DMS153 treated with DMSO at 0.1 percent for 48 hours (cell line): ENCODE results near the gene FZR1.
A peak's percentile ranks its signal among the peaks of the same experiment; 100 is the strongest.
"Not testable (repeated sequence)": the region's sequence is repeated elsewhere in the genome, so short reads cannot be mapped to it uniquely, and the experiment has no call there.

Experiments used
- DNase-seq: peaks from one replicate; lab custom pipeline; 2025; ENCODE audit not compliant: unreplicated experiment; lab: John Stamatoyannopoulos, UW

FZR1 gene

GRCh38 chr19:3494051-3494450 lies 12.1 kb upstream of the FZR1 start:
- no peak for DNase-seq

- no peak for DNase-seq
Observed at GRCh38 chr19:3494559-3494958, 11.6 kb upstream of the FZR1 start.

- DNase-seq, result no peak
Observed at GRCh38 chr19:3496392-3497273, 9.5 kb upstream of the FZR1 start.

GRCh38 chr19:3497757-3498520 lies 8.2 kb upstream of the FZR1 start:
- no peak for DNase-seq

GRCh38 chr19:3499738-3500428 lies 6.2 kb upstream of the FZR1 start:
- no peak for DNase-seq

- peak; percentile 88 for DNase-seq
Observed at GRCh38 chr19:3500429-3501101, 5.5 kb upstream of the FZR1 start, which contains the start of gene DOHH. Gene DOHH, minus strand, starts transcription at chr19:3500674. Its CDS starts 3,860 bp downstream, at chr19:3496814.

- DNase-seq, result no peak
Observed at GRCh38 chr19:3501780-3502179, 4.3 kb upstream of the FZR1 start.

GRCh38 chr19:3503036-3503572 lies 3.0 kb upstream of the FZR1 start:
- DNase-seq, result no peak

- no peak for DNase-seq
Observed at GRCh38 chr19:3504735-3505134, 1.4 kb upstream of the FZR1 start.

GRCh38 chr19:3506384-3507340 lies 551 bp downstream of the FZR1 start:
- no peak for DNase-seq

- no peak for DNase-seq
Observed at GRCh38 chr19:3507371-3508120, 1.4 kb downstream of the FZR1 start.

- DNase-seq, result not testable (repeated sequence)
Observed at GRCh38 chr19:3508121-3508661, 2.1 kb downstream of the FZR1 start.

GRCh38 chr19:3508771-3509535 lies 2.8 kb downstream of the FZR1 start:
- DNase-seq, result no peak

GRCh38 chr19:3509566-3509989 lies 3.5 kb downstream of the FZR1 start:
- no peak for DNase-seq

- no peak for DNase-seq
Observed at GRCh38 chr19:3510727-3511126, 4.6 kb downstream of the FZR1 start.

GRCh38 chr19:3511506-3512251 lies 5.6 kb downstream of the FZR1 start:
- DNase-seq, result no peak
